HG03439 (cell line): ENCODE measurements around the gene MAP7.
A peak's percentile ranks its signal among the peaks of the same experiment; 100 is the strongest.

Experiments
- ATAC-seq: cut with Tn5 transposase; IDR thresholded peaks from one replicate; pipeline ENCODE4 v1.9.1; 2021; ENCODE audit warnings: mild to moderate bottlenecking, moderate library complexity; ENCODE audit not compliant: unreplicated experiment

Gene MAP7

DNA sequence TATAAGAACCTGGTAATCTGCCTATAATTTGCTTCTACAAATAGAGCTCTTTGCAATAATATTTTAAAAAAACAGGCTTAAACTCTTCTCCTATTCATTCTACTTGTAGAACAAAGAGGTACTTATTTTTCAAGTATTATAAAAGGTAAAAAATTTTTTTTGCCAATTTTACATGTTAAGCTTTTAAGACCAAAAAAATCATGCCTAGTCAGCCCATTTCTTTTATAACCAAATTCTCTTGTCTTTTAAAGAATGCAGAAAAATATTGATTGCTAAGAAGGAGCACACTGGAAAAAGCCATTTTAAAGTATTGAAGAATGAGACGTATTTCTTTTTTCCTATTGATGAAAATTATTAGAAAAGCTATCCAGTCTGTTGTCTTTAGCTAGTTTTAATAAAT lies 206.5 kb downstream of the MAP7 start:
- no peak for ATAC-seq

DNA sequence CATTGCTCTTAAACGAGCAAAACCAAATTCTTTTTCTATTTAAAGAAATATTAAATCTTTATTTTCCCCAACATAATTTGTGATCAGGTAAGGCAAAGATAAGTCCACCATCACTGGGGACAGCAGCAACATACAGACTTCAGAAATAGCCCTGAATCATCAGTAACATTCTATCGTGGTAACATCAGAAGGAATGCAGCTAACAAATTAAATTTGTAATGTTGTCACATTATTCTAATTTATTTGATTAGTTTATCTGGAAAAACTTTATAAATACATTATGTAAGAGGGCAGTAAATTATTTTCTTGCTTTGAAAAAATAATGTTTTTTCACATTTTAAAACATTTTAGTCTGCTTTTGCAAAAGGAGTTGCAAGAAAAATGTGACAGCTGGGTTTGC lies 206.9 kb downstream of the MAP7 start:
- no peak for ATAC-seq

DNA sequence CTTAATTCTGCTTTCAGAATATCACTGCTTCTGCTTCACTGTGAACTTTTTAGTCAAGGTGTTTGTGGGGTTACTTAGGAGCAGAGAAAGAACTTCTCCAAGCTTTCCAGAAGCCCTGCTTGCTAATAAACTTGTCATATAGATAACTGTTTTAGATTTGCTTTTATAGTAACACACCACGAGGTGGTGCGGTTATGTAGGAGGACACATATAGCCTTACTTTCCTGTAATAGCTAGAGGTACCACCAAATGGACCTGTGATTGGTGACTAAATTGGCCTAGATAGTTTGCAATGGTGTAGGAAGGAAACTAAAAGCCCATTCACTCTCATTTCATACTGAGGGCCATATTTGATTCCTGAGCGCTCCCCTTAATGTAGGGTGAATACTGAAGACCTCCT lies 208.3 kb downstream of the MAP7 start:
- ATAC-seq, result no peak

DNA sequence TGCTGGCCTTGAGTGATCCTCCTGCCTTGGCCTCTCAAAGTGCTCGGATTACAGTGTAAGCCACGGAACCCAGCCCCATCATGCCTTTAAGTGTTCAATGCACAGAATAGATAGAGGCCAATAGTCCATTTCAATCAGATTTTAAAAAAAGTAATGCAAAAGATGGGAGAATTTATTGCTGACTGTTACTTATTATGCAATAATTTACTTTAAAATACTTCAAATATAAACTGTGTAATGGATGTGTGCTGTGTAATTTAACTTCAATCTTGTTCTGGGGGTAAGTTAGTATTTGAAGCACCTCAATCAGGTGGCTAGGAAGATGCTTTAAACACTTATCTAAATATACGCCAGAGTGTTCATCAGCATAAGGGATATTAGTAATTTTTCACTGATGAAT lies 208.9 kb downstream of the MAP7 start:
- ATAC-seq, result no peak

DNA sequence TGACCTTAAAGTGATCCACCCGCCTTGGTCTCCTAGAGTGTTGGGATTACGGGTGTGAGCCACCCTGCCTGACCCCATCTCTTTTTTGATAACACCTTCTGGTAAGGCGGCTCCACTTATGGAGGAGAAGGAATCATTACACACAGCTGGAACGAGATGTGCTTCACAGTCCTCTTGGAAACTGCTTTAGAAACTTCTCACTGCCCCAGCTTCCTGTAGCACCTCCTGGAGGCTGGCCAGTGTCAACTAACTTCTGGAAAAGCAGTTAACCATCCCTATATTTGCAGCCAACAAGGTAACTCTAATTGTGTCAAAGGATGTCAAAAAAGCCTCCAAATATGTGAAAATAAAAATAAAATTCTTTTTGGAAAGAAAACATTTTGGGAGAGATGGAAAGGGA lies 211.7 kb downstream of the MAP7 start:
- ATAC-seq, result no peak

DNA sequence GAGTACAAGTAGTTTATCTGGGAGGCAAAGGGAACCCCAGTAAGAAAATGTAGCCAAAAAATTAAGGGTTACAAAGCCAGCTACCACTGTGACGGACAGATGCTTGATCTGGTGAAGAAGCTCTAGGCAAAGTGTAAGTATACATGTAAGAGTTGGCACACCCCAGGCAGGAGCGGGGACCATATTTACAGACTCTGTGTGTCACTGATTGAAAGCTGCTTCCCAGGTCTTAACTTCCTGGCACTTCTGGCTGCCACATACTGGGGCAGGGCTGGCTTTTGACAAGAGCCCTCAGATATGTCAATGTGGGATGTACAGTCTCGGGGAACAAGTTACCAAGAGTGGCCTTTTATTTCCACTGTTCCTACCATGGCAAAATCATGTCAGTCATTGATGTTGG lies 212.6 kb downstream of the MAP7 start:
- ATAC-seq, result no peak

DNA sequence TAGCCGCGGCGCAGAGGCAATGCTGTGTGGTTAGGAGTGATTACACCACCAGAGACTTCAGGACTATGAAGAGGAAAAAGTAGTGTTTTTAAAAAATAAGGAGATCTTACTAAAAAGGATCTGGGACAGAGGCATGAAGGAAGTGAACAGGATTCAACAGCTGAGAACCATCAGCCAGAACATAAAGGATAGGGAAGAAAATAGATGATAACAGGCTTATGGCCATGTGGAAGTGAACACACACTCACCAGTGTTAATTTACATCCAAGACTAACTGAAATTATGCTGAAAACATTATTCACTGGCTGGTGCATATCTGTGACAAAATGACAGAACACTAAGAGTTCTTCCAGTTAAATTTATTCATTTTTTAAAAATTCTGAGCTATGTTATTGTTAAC lies 213.1 kb downstream of the MAP7 start:
- no peak for ATAC-seq

DNA sequence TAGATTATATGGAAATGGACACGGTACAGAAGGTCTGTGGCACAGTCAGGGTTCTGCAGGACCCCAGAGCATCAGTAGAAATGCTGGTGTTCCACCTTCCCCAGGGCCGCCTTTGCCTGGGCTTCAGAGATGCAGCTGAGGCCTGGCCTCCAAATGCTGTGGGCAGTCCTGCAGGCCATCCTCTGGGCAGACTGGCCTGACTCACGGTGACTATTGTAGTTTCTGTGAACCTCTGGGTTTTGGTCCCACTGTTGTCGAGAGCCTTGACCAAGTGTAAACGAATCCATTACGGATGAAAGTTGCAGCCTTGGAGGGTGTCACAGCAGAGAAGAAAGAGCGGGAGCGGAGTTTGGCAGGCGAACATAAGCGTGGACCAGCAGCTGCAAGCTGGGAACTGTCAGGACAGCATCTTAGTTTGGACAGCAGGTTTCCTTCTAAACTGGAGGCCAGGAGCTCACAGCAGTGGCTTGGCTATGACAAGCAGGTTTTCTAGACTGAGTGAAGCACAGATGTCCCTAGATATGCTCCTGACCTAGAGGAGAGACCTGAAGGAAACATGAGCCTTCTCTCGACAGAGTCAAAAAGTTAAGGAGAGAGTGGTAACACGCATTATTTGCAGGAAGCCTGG lies 214.4 kb downstream of the MAP7 start:
- no peak for ATAC-seq

DNA sequence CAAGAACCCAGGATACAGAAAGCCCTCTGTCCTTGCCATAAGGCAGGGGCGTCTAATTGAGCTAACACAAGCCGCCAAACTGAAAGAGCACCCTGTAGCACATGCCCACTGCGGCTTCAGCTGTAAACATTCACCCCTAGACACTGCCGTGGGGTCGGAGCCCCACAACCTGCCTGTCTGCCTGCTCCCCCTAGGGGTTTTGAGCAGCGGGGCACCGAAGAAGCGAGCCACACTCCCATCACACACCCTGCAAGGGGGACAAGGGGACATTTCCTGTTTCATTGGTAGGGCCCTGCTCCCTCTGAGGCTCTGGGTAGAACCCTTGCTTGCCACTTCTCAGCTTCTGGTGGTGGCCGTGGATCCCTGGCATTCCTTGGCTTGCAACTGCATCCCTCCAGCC lies 215.4 kb downstream of the MAP7 start:
- ATAC-seq, result no peak

DNA sequence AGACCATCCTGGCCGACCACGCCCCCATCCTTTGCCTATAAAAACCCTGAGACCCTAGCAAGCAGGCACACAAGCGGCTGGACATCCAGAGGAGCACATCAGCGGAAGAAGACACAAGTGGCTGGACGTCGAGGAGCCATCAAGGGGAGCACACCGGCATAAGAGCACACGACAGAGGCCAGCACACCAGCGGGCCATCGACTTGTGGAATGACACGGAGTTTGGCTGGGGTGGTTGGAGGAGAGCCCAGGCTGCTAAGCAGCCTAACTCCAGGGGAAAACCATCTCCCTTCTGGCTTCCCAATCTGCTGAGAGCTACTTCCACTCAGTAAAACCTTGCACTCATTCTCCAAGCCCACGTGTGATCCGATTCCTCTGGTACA lies 215.8 kb downstream of the MAP7 start:
- ATAC-seq, result no peak

DNA sequence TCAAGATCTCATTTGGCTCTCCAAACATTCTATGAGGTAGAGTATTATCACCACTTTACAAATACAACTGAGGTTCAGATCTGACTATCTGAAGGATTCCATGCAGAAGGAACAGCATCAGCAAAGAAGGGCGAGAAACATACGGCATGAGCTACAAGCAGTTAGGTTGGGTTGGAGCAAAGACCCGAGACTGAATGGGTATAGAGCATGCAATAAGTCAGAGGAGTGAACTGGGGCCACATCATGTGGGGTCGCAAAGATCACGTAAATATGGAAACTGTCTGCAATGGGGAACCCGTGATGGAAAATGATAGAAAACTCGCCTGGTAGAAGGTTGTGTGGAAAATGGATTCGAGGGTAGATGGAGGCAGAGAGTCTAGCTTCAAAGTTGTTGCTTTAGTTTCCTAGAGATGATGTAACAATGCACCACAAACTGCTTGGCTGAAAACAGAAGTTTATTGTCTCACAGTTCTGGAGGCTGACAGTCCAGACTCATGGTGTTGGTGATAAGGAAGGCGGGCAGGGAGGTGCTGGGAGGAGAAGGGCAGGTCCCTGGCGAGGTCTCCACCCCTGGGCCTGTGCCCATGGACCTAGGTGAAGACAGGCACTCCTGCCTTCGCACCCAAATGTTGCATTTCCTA lies 216.3 kb downstream of the MAP7 start:
- no peak for ATAC-seq

DNA sequence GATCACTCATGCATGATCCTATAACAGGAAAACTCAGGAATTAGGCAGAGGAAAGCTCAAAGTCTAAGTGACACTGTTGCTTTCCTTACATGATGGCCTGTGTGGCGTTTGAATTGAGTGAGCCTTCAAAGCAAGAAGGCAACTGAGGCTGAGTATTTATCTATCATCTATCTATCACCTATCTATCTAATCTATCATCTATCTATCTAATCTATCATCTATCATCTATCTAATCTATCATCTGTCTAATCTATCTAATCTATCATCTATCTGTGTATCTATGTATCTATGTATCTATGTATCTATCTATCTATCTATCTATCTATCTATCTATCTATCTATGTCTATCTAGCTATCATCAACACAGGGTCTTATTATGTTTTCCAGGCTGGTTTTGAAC lies 218.8 kb downstream of the MAP7 start:
- ATAC-seq, result no peak

DNA sequence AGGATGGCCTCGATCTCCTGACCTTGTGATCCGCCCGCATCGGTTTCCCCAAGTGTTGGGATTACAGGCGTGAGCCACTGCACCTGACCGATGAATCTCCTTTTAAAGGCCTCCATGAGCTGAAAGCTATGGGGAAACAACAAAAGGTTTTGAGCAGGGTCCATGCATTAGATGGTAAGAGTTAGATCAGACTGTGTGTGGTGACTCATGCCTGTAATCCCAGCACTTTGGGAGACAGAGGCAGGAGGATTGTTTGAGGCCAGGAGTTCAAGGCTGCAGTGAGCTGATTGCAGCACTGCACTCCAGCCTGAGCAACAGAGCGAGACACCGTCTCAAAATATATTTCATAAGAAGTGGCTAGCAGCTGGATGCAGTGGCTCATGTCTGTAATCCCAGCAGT lies 219.6 kb downstream of the MAP7 start:
- no peak for ATAC-seq

DNA sequence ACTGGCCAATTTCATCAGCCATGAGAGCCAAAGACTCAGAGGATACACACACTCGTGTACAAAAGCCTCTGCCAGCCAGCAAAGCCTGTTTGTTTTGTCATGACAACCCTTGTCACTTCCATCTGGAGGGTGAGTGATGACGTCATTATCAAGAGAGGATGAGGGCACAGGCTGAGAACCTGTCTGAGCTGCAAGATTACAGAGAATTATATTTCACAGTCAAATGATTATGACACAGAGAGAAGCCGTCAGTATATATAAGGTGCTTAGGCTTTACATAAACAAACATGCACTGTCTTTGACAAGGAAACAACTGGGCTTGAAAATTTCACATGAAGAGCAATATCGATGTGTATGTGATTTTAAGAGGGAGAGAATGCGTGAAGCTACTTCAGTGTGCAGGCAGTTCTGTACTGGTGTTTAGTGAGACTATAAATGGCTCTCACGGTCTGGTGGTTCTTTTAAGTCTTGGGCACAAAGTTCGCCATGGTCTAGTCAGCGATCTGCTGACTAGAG lies 224.1 kb downstream of the MAP7 start:
- no peak for ATAC-seq

DNA sequence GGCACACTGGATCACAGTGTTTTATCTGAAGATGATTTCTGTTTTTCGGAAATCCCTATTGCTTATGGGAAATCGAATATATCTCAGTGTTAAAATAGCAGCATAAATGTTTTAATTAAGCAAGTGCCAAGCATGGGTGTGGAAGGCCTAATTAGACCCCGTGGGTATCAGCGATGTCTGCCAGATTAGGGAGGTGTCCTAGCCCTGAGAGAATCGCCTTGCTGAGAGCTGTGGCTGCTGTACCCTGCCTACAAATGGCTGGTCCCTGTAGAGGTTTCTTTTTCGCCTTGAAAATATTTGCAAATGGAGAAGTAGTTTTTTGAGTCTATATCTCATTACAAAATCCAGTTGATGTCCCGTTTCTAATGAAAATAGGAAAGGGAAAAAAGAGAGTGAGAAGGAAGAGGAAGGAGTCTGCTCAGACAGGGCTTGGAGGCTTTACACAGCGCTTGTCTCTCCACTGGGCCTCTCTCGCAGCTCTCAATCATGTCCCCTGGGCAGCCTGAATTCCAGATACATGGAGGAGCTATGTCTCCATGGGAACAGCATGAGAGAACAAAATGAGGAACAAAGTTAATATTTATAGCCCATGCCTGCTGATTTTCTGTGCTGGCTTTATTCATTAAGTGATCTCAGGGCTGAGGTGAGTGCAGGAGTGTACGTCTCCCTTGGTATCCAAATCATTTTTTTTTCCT lies 225.4 kb downstream of the MAP7 start:
- no peak for ATAC-seq

DNA sequence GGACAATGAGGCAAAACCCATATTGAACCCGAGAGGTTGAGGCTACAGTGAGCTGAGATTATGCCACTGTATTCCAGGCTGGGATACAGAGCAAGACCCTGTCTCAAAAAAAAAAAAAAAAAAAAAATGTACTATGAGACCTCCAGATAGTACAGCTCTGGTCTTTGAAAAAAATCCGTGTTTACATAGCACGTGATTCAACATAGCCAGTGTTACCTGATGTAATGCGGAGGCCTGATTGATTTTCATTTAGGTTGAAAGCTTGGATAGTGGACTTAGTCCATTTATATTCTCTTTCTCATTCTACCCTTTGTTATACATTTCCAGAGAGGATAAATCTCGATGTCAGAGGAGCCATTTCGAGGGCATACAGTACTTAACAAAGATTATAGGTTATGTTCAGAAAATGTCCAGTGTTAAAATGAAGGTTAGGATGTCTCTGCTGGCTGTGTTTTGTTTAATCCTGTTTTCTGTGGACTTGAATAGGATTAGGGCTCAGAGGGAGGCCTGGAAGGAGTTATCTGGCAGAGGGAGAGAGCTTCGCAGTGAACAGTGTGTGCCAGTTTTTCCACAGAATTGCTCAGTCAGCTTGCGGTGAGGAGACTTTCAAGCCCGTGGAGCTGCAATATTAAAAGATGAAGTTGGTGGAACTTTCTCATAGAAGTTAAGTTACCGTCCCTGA lies 226.7 kb downstream of the MAP7 start:
- no peak for ATAC-seq

DNA sequence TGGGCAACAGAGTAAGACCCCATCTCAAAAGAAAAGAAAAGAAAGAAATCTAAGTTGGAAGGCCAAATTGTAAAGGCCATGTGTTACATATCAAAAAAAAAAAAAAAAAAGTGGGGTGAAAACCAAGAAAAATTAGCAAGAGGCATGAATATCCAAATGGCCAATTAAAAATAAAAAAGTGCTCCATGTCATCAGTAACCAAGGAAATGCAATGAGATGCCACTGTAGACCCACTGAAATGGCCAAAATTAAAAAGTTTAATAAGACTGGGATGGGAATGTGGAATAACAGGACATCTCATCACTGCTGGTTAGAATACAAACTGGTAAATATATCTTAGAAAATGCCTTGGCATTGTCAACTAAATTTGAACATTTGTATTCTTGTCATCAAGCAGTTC lies 230.5 kb downstream of the MAP7 start:
- ATAC-seq, result no peak

DNA sequence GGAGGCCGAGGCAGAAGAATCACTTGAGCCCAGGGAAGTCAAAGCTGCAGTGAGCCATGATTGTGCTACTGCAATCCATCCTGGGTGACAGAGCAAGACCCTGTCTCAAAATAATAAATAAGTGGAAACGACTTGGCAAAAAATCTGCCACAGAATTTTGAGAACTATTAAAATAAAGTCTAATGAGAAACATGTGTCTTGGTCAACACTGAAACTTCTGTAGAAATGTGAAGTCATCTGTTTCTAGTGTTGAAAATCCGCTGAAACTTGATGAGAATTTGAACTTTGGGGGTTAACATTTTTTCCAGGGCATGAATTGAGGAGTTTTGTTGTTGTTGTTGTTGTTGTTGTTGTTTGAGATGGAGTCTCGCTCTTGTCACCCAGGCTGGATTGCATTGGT lies 231.5 kb downstream of the MAP7 start:
- no peak for ATAC-seq

DNA sequence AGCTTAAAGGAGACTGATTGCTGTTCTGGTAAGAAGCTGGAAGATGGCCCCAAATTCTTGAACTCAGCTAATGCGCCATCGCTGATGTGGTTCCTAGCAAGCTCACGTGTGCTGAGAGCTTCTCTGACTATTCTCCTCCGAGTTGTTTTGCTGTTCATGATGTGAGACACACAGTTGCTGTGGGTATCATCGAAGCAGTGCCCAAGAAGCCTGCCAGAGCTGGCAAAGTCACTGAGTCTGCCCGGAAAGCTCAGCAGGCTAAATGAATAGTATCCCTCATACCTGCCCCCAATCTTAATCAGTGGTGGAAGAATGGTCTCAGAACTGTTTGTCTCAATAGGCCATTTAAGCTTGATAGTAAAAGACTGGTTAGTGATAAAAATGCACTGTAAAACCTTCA lies 232.3 kb downstream of the MAP7 start:
- ATAC-seq, result no peak

DNA sequence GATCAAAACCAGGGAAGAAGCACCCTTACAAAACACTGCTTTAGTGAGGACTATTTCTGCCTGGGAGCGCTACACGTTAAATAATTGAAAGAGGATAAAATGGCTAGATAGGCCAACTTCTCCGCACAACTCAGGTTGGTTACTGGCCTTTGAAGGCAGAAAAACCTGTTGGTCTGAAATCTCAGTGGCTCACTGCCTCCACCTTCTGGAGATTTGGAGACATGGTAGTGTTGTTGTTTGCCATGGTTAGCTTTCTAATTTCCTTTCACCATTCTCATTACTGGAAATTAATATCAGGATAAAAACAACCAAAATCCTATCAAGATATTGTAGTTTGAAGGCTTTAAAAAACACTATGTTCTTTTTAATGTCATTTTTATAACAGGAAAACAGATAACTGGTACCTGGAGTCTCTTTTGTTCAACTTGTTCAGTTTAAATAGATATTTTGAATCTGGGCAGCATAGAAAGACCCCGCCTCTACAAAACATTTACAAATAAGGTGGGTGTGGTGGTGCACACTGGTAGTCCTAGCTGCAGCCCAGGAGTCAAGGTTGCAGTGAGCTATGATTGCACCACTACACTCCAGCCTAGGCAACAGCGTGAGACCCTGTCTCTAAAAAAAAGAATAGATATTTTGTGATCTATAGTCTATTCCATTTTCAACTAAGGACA lies 233.1 kb downstream of the MAP7 start:
- ATAC-seq, result peak; percentile 76

DNA sequence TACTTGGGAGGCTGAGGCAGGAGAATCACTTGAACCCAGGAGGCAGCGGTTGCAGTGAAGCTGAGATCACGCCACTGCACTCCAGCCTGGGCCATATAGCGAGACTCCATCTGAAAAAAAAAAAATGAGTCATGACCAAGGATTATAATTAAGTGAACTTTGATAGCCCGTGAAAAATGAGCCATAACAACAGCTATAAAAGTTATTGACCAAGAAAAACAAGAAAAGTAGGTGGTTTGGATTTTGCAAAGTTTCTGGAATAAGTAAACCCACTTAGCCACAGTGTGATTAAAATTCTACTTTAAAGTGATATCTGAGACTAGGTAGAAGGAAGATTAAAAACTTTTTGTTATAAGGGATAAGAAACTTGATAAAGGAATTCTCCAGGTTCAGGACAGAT lies 234.6 kb downstream of the MAP7 start:
- no peak for ATAC-seq
